ENCODE data around the gene HIBADH. TPM values are rescaled to one million over a fixed set of nuclear protein-coding genes. Genes with fewer than 3 reads are reported as not detected.
"Not testable (repeated sequence)": the region's sequence is repeated elsewhere in the genome, so short reads cannot be mapped to it uniquely, and the experiment has no call there.

Gene HIBADH
- total RNA-seq, 2 experiments from 2014 or later = 12.9 to 14.4 TPM

GRCh38 chr7:27526131-27526530 lies 136.6 kb downstream of the HIBADH start:
- POLR2A ChIA-PET = no interaction called here
- ATAC-seq (ENCODE audit: low read depth) = no peak
- peaks cover 7% of the 10 kb centered on the region for H3K36me3 Mint-ChIP-seq

DNA sequence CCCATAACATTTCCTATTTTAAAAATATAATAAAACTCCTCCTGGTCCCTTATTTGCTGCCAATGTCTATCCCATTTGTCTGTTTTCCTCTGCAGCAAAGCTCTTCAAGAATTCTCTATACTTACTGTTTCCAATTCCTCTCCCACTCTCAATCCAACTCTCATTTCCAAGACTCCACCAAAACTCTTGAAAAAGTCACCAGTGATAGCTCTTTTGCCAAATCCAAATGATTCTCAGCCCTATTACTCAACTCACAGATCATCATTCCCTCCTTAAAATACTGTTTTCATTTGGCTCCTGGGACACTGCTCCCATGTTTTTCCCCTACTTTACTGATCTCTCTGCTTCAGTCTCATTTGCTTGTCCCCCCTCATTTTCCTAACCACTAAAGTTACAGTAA lies 139.4 kb downstream of the HIBADH start:
- Mint-ChIP-seq H3K4me1 (no peaks in the 10 kb centered on the region), H3K27me3 (no peaks in the 10 kb centered on the region), H3K4me3 (no peak overlapping the region), H3K27ac (no peak overlapping the region), H3K36me3 (peaks cover 6% of the 10 kb centered on the region), H3K9me3 (peaks cover 2% of the 10 kb centered on the region)
- POLR2A ChIA-PET = no interaction called here
- ATAC-seq (ENCODE audit: low read depth) = no peak
- no peak for DNase-seq

More at GRCh38 chr7:27526131-27526530, 136.6 kb downstream of the HIBADH start:
- Mint-ChIP-seq H3K27ac (no peak overlapping the region), H3K4me1 (no peaks in the 10 kb centered on the region), H3K27me3 (no peaks in the 10 kb centered on the region), H3K9me3 (peaks cover 2% of the 10 kb centered on the region), H3K4me3 (no peak overlapping the region)
- no peak for DNase-seq

GRCh38 chr7:27522566-27522965 lies 140.1 kb downstream of the HIBADH start:
- no peak overlapping the region for H3K27ac Mint-ChIP-seq
- no peaks in the 10 kb centered on the region for H3K4me1 Mint-ChIP-seq
- DNase-seq (no peak), ATAC-seq (ENCODE audit: low read depth) (no peak)
- H3K4me3 Mint-ChIP-seq = no peak overlapping the region
- peaks cover 2% of the 10 kb centered on the region for H3K9me3 Mint-ChIP-seq
- POLR2A ChIA-PET = no interaction called here
- H3K27me3 Mint-ChIP-seq = no peaks in the 10 kb centered on the region
- H3K36me3 Mint-ChIP-seq = peaks cover 6% of the 10 kb centered on the region

- H3K36me3 Mint-ChIP-seq = peaks cover 4% of the 10 kb centered on the region
- POLR2A ChIA-PET = no interaction called here
- H3K4me1 Mint-ChIP-seq = no peaks in the 10 kb centered on the region
- no peaks in the 10 kb centered on the region for H3K27me3 Mint-ChIP-seq
- H3K9me3 Mint-ChIP-seq = peaks cover 2% of the 10 kb centered on the region
- no peak overlapping the region for H3K4me3 Mint-ChIP-seq
- DNase-seq (no peak), ATAC-seq (ENCODE audit: low read depth) (no peak)
- no peak overlapping the region for H3K27ac Mint-ChIP-seq
These were observed 141.6 kb downstream of the HIBADH start for GRCh38 chr7:27520815-27521790.

- Mint-ChIP-seq H3K9me3 (peaks cover 2% of the 10 kb centered on the region), H3K4me1 (no peaks in the 10 kb centered on the region), H3K27ac (no peak overlapping the region), H3K27me3 (no peaks in the 10 kb centered on the region), H3K4me3 (no peak overlapping the region), H3K36me3 (peaks cover 4% of the 10 kb centered on the region)
- POLR2A ChIA-PET = no interaction called here
- ATAC-seq (ENCODE audit: low read depth) = no peak
- DNase-seq = no peak
These were observed 142.8 kb downstream of the HIBADH start for GRCh38 chr7:27519793-27520469.

- POLR2A ChIA-PET = no interaction called here
- no peak for DNase-seq
- H3K4me3 Mint-ChIP-seq = no peak overlapping the region
- no peaks in the 10 kb centered on the region for H3K27me3 Mint-ChIP-seq
- no peak overlapping the region for H3K27ac Mint-ChIP-seq
- H3K4me1 Mint-ChIP-seq = no peaks in the 10 kb centered on the region
- no peaks in the 10 kb centered on the region for H3K9me3 Mint-ChIP-seq
- ATAC-seq (ENCODE audit: low read depth) = no peak
- no peaks in the 10 kb centered on the region for H3K36me3 Mint-ChIP-seq
These were observed 143.9 kb downstream of the HIBADH start for GRCh38 chr7:27518561-27519350.

DNA sequence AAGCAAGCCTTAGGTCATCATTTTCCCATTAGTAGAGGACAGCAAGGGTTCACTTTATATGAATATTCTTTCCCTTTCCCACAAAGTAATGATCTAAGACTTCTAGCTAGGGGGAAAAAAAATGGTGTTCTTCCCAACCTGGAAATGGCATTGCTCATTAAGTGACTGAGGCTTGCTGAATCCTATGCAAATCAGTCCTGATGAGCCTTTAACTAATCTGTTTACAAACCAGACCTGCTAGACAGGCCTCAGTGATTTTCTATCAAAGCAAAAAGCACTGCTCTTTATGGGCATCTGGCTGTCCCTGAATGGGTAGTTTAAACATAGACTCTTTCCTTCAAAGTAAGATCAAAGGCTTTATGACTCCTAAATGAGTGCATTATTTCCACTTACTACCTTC lies 146.3 kb downstream of the HIBADH start:
- H3K36me3 Mint-ChIP-seq = no peaks in the 10 kb centered on the region
- H3K4me3 Mint-ChIP-seq = no peak overlapping the region
- H3K9me3 Mint-ChIP-seq = no peaks in the 10 kb centered on the region
- POLR2A ChIA-PET = no interaction called here
- no peak overlapping the region for H3K27ac Mint-ChIP-seq
- ATAC-seq (ENCODE audit: low read depth) (no peak), DNase-seq (no peak)
- H3K4me1 Mint-ChIP-seq = no peaks in the 10 kb centered on the region
- no peaks in the 10 kb centered on the region for H3K27me3 Mint-ChIP-seq

GRCh38 chr7:27515933-27516332 lies 146.8 kb downstream of the HIBADH start:
- no peaks in the 10 kb centered on the region for H3K4me1 Mint-ChIP-seq
- H3K9me3 Mint-ChIP-seq = no peaks in the 10 kb centered on the region
- DNase-seq (no peak), ATAC-seq (ENCODE audit: low read depth) (no peak)
- H3K36me3 Mint-ChIP-seq = no peaks in the 10 kb centered on the region
- H3K27ac Mint-ChIP-seq = no peak overlapping the region
- H3K4me3 Mint-ChIP-seq = no peak overlapping the region
- POLR2A ChIA-PET = no interaction called here
- peaks cover 2% of the 10 kb centered on the region for H3K27me3 Mint-ChIP-seq

GRCh38 chr7:27514861-27515260 lies 147.8 kb downstream of the HIBADH start:
- no peak for ATAC-seq (ENCODE audit: low read depth)
- peaks cover 2% of the 10 kb centered on the region for H3K27me3 Mint-ChIP-seq
- POLR2A ChIA-PET = no interaction called here

DNA sequence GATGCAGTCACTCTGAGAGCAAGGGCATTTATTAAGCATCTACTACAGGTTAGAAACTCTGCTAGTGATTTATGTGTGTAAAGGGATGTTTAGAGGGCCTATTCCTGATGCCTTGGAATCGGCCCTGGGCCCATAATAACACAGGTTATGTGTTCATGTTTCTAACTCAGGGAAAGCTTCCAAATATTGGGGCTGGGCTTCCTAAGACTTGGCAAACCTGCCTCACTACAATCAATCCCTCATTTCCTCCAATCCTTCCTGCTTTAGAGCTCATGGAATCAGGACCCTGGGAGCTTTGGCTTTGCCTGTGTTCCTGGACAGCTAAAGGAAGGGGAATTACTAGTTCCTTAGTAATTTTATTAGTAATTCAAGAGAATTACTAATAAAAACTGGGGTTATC lies 148.8 kb downstream of the HIBADH start:
- Mint-ChIP-seq H3K4me3 (no peak overlapping the region), H3K4me1 (no peaks in the 10 kb centered on the region), H3K9me3 (no peaks in the 10 kb centered on the region), H3K36me3 (no peaks in the 10 kb centered on the region), H3K27ac (no peak overlapping the region), H3K27me3 (peaks cover 2% of the 10 kb centered on the region)
- ATAC-seq (ENCODE audit: low read depth) (no peak), DNase-seq (no peak)
- POLR2A ChIA-PET = no interaction called here

More at GRCh38 chr7:27514861-27515260, 147.8 kb downstream of the HIBADH start:
- DNase-seq = no peak
- no peaks in the 10 kb centered on the region for H3K36me3 Mint-ChIP-seq
- no peaks in the 10 kb centered on the region for H3K4me1 Mint-ChIP-seq
- H3K27ac Mint-ChIP-seq = no peak overlapping the region
- H3K4me3 Mint-ChIP-seq = no peak overlapping the region
- no peaks in the 10 kb centered on the region for H3K9me3 Mint-ChIP-seq

GRCh38 chr7:27511370-27511769 lies 151.3 kb downstream of the HIBADH start:
- ATAC-seq (ENCODE audit: low read depth); H3K27ac Mint-ChIP-seq; H3K4me1 Mint-ChIP-seq; DNase-seq; H3K4me3 Mint-ChIP-seq; H3K36me3 Mint-ChIP-seq; H3K27me3 Mint-ChIP-seq; H3K9me3 Mint-ChIP-seq; POLR2A ChIA-PET: not testable (repeated sequence)

DNA sequence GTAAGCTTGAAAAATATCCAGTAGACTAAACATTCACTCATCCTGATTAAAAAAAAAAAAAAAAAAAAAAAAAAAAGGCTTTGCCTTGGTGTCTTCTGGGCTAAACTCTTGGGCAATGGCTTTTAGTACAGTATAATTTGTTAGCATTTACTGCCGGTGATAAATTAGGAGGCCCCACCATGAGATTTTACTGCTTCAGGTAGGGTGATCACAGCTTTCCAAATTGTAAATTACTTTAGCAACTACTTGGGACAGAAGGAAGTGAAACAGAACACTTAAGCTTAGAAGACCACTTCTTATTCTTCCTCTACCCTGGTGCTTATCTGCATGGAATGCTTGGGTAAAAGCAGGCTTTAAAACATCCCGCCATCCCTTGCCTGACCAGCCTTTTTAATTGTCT lies 152.1 kb downstream of the HIBADH start:
- Mint-ChIP-seq H3K27ac (no peak overlapping the region), H3K4me1 (no peaks in the 10 kb centered on the region), H3K27me3 (peaks cover 2% of the 10 kb centered on the region), H3K4me3 (no peak overlapping the region), H3K9me3 (peaks cover 6% of the 10 kb centered on the region), H3K36me3 (no peaks in the 10 kb centered on the region)
- POLR2A ChIA-PET = no interaction called here
- DNase-seq (no peak), ATAC-seq (ENCODE audit: low read depth) (no peak)

- POLR2A ChIA-PET = not testable (repeated sequence)
These were observed 160.8 kb downstream of the HIBADH start for GRCh38 chr7:27501879-27502278.

More at GRCh38 chr7:27501879-27502278, 160.8 kb downstream of the HIBADH start:
- not testable (repeated sequence) for H3K27ac Mint-ChIP-seq; H3K4me3 Mint-ChIP-seq; H3K27me3 Mint-ChIP-seq; H3K4me1 Mint-ChIP-seq; H3K36me3 Mint-ChIP-seq; ATAC-seq (ENCODE audit: low read depth); H3K9me3 Mint-ChIP-seq; DNase-seq
